Measurements from ENCODE around the gene MOV10.
"Not testable (repeated sequence)": the region's sequence is repeated elsewhere in the genome, so short reads cannot be mapped to it uniquely, and the experiment has no call there.

MOV10 gene, protein sequence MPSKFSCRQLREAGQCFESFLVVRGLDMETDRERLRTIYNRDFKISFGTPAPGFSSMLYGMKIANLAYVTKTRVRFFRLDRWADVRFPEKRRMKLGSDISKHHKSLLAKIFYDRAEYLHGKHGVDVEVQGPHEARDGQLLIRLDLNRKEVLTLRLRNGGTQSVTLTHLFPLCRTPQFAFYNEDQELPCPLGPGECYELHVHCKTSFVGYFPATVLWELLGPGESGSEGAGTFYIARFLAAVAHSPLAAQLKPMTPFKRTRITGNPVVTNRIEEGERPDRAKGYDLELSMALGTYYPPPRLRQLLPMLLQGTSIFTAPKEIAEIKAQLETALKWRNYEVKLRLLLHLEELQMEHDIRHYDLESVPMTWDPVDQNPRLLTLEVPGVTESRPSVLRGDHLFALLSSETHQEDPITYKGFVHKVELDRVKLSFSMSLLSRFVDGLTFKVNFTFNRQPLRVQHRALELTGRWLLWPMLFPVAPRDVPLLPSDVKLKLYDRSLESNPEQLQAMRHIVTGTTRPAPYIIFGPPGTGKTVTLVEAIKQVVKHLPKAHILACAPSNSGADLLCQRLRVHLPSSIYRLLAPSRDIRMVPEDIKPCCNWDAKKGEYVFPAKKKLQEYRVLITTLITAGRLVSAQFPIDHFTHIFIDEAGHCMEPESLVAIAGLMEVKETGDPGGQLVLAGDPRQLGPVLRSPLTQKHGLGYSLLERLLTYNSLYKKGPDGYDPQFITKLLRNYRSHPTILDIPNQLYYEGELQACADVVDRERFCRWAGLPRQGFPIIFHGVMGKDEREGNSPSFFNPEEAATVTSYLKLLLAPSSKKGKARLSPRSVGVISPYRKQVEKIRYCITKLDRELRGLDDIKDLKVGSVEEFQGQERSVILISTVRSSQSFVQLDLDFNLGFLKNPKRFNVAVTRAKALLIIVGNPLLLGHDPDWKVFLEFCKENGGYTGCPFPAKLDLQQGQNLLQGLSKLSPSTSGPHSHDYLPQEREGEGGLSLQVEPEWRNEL

DNA sequence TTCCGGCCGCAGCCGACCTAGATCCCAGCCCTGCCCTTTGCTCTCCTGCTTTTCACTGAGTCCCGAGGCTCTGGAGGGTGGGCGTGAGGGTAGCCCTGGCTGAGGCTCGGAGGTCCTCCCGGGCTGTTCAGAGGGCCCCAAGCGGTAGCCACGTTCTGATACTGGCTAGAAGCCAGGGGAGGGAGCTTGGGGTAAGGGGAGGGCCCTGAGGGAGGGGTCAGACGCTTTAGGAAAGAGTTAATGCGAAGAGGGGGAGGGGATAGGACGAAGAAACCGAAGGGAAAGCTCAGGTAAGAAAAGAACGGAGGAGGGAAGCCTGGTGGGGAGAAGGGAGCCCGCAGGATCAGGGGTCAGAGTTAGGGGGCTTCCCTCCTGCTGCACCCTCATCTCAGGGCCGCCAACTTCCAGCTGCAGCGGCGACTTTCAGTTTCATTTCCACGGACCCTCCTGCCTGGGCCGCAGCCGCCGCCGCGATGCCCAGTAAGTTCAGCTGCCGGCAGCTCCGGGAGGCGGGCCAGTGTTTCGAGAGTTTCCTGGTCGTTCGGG lies at the start of gene MOV10:
Gene MOV10, plus strand, starts transcription at position 220 of the 546 bp plus-strand sequence. Its CDS starts 254 bp downstream, at position 474.
- DNase-seq (ENCODE audit: extremely low read depth in 1 of 2, low read depth in 1 of 2): peak; percentile 29 to 38

DNA sequence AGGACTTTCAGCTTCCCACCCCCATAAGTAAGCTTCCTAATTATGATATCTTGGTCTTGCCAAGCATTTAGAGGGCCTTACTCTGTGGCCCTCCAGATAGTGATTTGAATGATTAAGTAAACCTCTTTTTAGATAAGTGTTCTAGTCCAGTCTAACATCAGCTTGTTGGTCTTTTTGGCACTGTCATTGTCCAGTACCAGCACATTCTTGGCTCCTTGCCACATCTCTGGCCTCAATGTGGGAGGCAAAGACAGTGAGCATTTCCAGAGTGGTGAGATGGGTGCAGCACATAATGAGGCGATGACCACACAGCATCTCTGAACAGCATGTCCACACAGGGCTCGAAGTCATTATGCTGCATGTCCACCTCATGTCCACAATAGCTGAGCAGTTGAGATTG lies 48.8 kb upstream of the MOV10 start:
- no peak for DNase-seq (ENCODE audit: extremely low read depth in 1 of 2, low read depth in 1 of 2)

DNA sequence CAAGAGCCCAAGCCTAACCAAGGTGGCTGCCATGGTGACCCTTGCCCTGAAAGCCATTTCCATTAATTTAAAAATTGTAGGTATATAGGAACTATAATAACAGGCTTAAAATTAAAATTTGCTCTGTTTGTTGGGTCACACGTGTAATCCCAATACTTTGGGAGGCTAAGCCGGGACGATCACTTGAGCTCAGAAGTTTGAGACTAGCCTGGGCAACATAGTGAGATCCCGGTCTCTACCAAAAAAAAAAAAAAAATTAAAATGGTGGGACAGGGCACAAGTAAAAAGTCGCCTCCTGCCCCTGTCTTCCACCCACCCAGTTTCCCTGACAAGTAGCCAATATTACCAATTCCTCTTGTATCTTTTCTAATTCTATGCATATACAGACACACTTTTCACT lies 48.3 kb upstream of the MOV10 start:
- DNase-seq (ENCODE audit: extremely low read depth in 1 of 2, low read depth in 1 of 2): no peak

DNA sequence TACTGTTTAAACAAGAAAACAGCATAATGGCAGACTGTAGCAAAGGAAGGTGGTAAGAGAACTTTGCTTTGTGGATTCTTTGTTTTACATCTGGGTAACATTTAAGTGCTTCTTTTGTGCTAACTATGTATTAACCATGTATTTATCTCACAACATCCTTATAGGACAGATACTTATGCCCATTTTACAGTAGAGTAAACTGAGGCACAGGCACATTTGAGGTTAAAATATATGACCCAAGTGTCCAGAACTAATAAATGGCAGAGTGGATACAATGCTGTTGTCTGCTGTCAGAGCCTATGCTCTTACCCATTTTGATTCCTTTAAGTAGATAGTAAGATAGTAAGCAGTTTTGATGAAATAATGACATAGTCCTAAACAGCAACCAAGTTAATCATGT lies 47.6 kb upstream of the MOV10 start:
- DNase-seq (ENCODE audit: extremely low read depth in 1 of 2, low read depth in 1 of 2): no peak

DNA sequence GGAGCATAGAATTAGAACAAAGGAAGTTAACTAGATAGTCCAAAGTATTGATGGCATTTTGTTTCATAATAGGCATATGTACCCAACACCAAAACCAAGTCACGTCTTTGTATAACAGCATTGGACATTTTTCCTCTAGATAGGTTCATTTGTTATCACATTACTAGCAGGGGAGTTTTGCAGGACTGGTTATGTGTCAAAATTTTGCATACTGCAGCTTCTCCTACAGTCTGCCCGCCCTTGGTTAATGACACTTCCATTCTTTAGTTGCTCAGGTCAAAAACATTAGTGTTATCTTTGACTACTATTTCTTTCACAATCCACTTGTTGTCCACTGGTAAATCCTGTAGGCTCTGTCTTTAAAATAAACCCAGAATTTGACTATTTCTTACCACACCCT lies 45.9 kb upstream of the MOV10 start:
- DNase-seq (ENCODE audit: extremely low read depth in 1 of 2, low read depth in 1 of 2): no peak

GRCh38 chr1:112629256-112629655 lies 45.2 kb upstream of the MOV10 start:
- DNase-seq (ENCODE audit: extremely low read depth in 1 of 2, low read depth in 1 of 2): no peak

GRCh38 chr1:112633628-112634027 lies 40.8 kb upstream of the MOV10 start:
- DNase-seq (ENCODE audit: extremely low read depth in 1 of 2, low read depth in 1 of 2): no peak

- no peak for DNase-seq (ENCODE audit: extremely low read depth in 1 of 2, low read depth in 1 of 2)
Observed at GRCh38 chr1:112634367-112634766, 40.1 kb upstream of the MOV10 start.

GRCh38 chr1:112636056-112636455 lies 38.4 kb upstream of the MOV10 start:
- no peak for DNase-seq (ENCODE audit: extremely low read depth in 1 of 2, low read depth in 1 of 2)

DNA sequence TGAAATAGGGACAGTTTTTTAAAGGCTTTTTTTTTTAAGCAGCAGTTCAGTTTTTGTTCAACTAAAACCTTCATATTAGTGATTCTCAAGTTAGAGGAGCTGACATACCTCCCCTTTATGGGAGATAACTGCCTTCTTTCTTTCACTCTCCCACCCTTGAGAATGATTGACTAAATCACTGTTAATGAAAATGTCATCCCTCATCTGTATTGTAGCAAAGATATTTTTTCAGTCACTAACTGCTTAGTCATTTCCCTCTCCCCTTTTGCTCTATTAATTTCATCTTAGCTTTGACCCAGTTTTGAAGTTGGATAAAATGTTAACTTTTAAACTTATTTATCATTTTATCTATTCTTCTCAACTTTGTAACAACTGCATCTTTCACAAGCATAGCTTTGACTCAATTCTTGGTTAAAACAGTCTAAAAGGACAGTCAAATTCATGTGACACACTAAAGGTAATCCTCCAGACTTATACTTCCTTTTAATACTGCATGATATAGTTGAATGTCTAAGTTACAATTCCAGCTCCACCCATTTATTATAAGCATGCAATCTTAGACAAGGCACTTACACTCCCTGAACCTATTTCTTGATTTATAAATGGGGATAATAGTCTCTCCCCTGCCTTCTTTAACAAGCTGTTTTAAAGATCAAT lies 37.7 kb upstream of the MOV10 start:
- DNase-seq (ENCODE audit: extremely low read depth in 1 of 2, low read depth in 1 of 2): no peak

DNA sequence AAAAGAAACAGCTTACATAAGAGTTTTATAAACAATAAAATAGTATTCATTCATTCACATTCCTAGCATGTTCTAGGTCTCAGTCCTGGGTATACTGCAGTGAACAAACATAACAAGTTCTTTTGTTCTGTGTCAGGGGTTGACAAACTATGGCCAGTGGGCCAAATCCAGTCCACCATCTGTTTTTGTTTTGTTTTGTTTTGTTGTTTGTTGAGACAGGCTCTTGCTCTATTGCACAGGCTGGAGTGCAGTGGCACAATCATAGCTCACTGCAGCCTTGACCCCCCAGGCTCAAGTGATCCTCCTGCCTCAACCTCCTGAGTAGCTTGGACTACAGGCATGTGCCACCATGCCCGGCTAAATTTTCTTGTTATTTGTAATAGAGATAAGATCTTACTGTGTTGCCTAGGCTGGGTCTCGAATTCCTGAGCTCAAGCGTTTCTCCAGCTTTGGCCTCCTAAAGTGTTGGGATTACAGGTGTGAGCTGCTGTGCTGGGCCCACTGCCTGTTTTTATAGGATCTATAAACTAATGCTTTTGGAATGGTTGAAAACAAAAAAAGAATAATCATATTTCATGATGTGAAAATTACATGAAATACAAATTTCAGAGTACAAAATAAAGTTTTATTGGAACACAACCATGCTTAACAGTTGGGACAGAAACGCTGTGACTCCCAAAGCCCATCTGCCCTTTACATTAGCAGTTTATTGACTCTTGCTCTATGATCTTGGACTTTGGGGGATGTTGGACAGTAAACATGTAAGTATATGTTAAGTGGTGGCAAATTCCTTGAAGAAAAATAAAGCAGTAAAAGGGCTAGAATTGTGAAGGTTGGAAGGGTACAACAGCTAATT lies 37.0 kb upstream of the MOV10 start:
- no peak for DNase-seq (ENCODE audit: extremely low read depth in 1 of 2, low read depth in 1 of 2)

GRCh38 chr1:112638110-112638428 lies 36.4 kb upstream of the MOV10 start:
- DNase-seq (ENCODE audit: extremely low read depth in 1 of 2, low read depth in 1 of 2): no peak

- not testable (repeated sequence) for DNase-seq (ENCODE audit: extremely low read depth in 1 of 2, low read depth in 1 of 2)
Observed at GRCh38 chr1:112640437-112640836, 34.0 kb upstream of the MOV10 start.

GRCh38 chr1:112643080-112643479 lies 31.4 kb upstream of the MOV10 start:
- no peak for DNase-seq (ENCODE audit: extremely low read depth in 1 of 2, low read depth in 1 of 2)

DNA sequence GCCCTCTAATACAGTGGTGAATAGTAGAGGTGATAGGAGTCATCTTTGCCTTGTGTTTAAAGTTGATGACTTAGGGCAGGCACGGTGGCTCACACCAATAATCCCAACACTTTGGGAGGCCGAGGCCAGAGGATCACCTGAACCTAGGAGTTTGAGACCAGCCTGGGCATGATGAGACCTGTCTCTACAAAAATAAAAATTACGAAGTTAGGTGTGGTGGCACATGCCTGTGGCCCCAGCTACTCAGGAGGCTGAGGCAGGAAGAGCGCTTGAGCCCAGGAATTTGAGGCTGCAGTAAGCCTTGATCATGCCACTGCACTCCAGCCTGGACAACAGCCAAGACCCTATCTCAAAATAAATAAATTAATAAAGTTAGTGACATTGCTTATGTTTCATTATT lies 28.2 kb upstream of the MOV10 start:
- DNase-seq (ENCODE audit: extremely low read depth in 1 of 2, low read depth in 1 of 2): no peak

DNA sequence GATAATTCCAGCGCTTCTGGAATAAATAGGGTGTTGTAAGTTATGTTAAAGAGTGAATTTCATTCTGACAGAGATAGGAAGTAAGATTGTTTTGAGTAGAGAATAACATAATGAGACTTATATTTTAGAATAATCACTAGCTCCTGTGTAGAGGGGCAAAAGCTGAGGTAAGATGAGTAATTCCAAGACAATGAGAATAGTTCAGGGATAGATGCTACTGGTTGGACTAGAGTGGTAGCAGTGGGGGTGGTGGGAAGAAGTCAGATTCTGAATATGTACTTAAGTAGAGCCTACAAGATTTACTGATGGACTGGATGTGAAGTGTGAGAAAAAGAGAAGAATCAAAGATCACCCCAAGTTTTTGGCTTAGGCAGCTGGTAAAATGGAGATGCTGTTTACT lies 23.3 kb upstream of the MOV10 start:
- no peak for DNase-seq (ENCODE audit: extremely low read depth in 1 of 2, low read depth in 1 of 2)

- no peak for DNase-seq (ENCODE audit: extremely low read depth in 1 of 2, low read depth in 1 of 2)
Observed at GRCh38 chr1:112665857-112666256, 8.6 kb upstream of the MOV10 start.

DNA sequence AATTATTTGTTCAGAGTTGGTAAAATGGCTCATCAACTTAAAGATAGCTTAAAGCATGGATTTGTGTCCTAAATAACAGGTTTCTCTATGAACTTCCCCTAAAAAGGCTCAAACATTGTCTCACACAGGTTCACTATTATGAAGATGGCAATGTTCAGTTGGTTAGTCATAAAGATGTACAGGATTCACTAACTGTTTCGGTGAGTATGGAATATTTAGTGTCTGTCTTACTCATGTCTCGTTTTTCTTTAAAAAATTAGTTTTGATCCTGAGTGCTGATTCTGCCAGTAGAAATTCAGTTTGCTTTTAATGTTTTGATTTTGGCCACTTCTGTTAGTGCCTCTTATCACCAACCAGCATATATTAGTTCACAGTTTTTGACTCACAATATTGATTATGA lies 7.5 kb upstream of the MOV10 start:
- no peak for DNase-seq (ENCODE audit: extremely low read depth in 1 of 2, low read depth in 1 of 2)

- DNase-seq (ENCODE audit: extremely low read depth in 1 of 2, low read depth in 1 of 2): no peak
Observed at GRCh38 chr1:112672009-112672408, 2.5 kb upstream of the MOV10 start.

DNA sequence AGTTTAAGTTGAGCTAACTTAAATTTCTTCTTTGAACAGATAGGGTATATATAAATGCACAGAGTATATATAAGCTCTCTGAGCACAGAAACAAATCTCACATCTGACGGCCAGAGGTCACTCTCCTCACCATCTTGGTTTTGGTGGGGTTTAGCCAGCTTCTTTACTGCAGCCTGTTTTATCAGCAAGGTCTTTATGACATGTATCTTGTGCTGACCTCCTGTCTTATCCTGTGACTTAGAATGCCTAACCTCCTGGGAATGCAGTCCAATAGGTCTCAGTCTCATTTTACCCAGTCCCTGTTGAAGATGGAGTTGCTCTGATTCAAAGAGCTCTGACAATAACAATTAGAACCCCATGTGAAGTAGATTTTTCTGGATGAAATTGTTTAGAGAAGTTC lies 1.6 kb upstream of the MOV10 start:
- DNase-seq (ENCODE audit: extremely low read depth in 1 of 2, low read depth in 1 of 2): no peak
